Aorta (tissue), 5 donors: Measurements from ENCODE around the gene MYO9A. TPM values are rescaled to one million over a fixed set of nuclear protein-coding genes. Genes with fewer than 3 reads are reported as not detected.
A peak's percentile ranks its signal among the peaks of the same experiment; 100 is the strongest.

Experiments used
- ATAC-seq: fragments of 200-7000 bp; cut with Tn5 transposase; one replicate; pipeline ENCODE4 v1.9.1; 2022; ENCODE audit warnings: moderate library complexity; ENCODE audit not compliant: low FRiP score
- DNase-seq, 2 donors: peaks; one replicate each; pipeline ENCODE4 v3.0.0-alpha.2; 2020
- H3K27ac ChIP-seq, 2 donors: one replicate each; pipeline ENCODE4 v1.5.1; 2013; ENCODE audit warnings: low read length in 2 of 2, mild to moderate bottlenecking in 2 of 2, moderate library complexity in 2 of 2, control low read depth in 1 of 2, inconsistent platforms in 1 of 2, low read depth in 1 of 2
- H3K27me3 ChIP-seq, 2 donors: one replicate each; pipeline ENCODE4 v1.6.1; 2013; ENCODE audit warnings: control low read depth in 1 of 2, low read length in 1 of 2, mild to moderate bottlenecking in 1 of 2, moderate library complexity in 1 of 2; ENCODE audit not compliant: insufficient read depth in 2 of 2, control insufficient read depth in 1 of 2
- H3K36me3 ChIP-seq, 2 donors: one replicate each; pipeline ENCODE4 v1.6.1; 2013; ENCODE audit warnings: control low read depth in 1 of 2, low read length in 1 of 2, mild to moderate bottlenecking in 1 of 2; ENCODE audit not compliant: insufficient read depth in 2 of 2, control insufficient read depth in 1 of 2
- H3K4me1 ChIP-seq, 2 donors: one replicate each; pipeline ENCODE4 v1.6.1; 2013; ENCODE audit warnings: low read length in 2 of 2, control low read depth in 1 of 2, mild to moderate bottlenecking in 1 of 2, moderate library complexity in 1 of 2; ENCODE audit not compliant: insufficient read depth in 2 of 2, control insufficient read depth in 1 of 2
- H3K4me3 ChIP-seq, 2 donors: one replicate each; pipeline ENCODE4 v1.5.1; 2013; ENCODE audit warnings: low read length in 2 of 2, control low read depth in 1 of 2, mild to moderate bottlenecking in 1 of 2
- H3K9me3 ChIP-seq: one replicate; pipeline ENCODE4 v1.6.1; 2013; ENCODE audit warnings: mild to moderate bottlenecking, low read length; ENCODE audit not compliant: control insufficient read depth
- WGBS, 2 donors: extraction: QIAGEN DNeasy Blood & Tissue Kit; methylation state at CpG; one replicate each; pipeline ENCODE4 v1.1.7; 2013; 5-methylcytosine and 5-hydroxymethylcytosine counted together
- intact Hi-C, 2 donors: fragments of 100-400 bp; cut with DNase I; formaldehyde crosslinking; loops; one replicate each; pipeline versions ENCODE4 v1.14.2 to v1.15.0; 2022
- polyA plus RNA-seq, 2 donors: library from polyadenylated mRNA; stranded (reverse); fragments of 200-250 nt; gene quantifications; one replicate each; pipeline ENCODE4 v1.2.3, GENCODE V29; 2013
- total RNA-seq, 2 donors: library from RNA; stranded (reverse); fragmentation: NEBNext Ultra II Directional; extraction: Animal tissue kit (Norgen Biotek cat#: 25700); gene quantifications; one replicate each; pipeline ENCODE4 v1.2.1, GENCODE V29; 2021
- donor health status: healthy with polysubstance abuse.
- donor health status: Bipolar disorder and iron deficiency.
- donor health status: DM: no; HTN: no; CAD: no.
- donor health status: DM: no; HTN: no; CAD: no.
- donor health status: DM: yes; HTN: yes; CAD: no.

The MYO9A gene
- total and polyA plus RNA-seq, 4 donors = 4.9 to 93.7 (median 44.1) TPM

- H3K4me3 ChIP-seq = no peak overlapping the region
- no peaks in the 10 kb centered on the region for H3K4me1 ChIP-seq
- no peak for ATAC-seq
- no peaks in the 10 kb centered on the region for H3K9me3 ChIP-seq
- intact Hi-C loops = no loop called here
- H3K36me3 ChIP-seq = no peaks in the 10 kb centered on the region
- H3K27me3 ChIP-seq = no peaks in the 10 kb centered on the region
- no peak overlapping the region for H3K27ac ChIP-seq
- DNase-seq = peak in 1 of 2 donors; percentile 13
- 93 to 95% methylated on average over 5 of the region's 5 CpGs for WGBS, 2 donors
These were observed 42.8 kb upstream of the MYO9A start for GRCh38 chr15:72160696-72161245.

GRCh38 chr15:72156928-72157327, 39.0 kb upstream of the MYO9A start:
- H3K4me3 ChIP-seq = no peak overlapping the region
- ATAC-seq (no peak), DNase-seq (no peak)
- no peak overlapping the region for H3K27ac ChIP-seq
- H3K4me1 ChIP-seq = no peaks in the 10 kb centered on the region
- intact Hi-C loops = loop anchor here in 1 of 2 donors (5.0 kb wide), 1 partner anchor 415 kb away; no protein-coding TSS in a partner anchor
- no peaks in the 10 kb centered on the region for H3K36me3 ChIP-seq
- H3K9me3 ChIP-seq = no peaks in the 10 kb centered on the region
- WGBS, 2 donors = 90 to 93% methylated on average over 2 of the region's 2 CpGs
- no peaks in the 10 kb centered on the region for H3K27me3 ChIP-seq

GRCh38 chr15:72155635-72156616, 38.0 kb upstream of the MYO9A start:
- H3K27me3 ChIP-seq = no peaks in the 10 kb centered on the region
- no peaks in the 10 kb centered on the region for H3K4me1 ChIP-seq
- no peaks in the 10 kb centered on the region for H3K9me3 ChIP-seq
- H3K27ac ChIP-seq = peak overlapping the region in 1 of 2 donors; percentile 88
- H3K4me3 ChIP-seq = peak overlapping the region; percentile 47 to 54
- DNase-seq (peak; percentile 91 to 95), ATAC-seq (peak; percentile 92)
- WGBS, 2 donors = 1 to 2% methylated on average over 19 of the region's 19 CpGs
- H3K36me3 ChIP-seq = no peaks in the 10 kb centered on the region
- intact Hi-C loops = loop anchor here (2.0 to 5.0 kb wide), 3 partner anchors 37 to 414 kb away; partner anchors contain the start of genes MYO9A (in 1 of the 2) and SENP8 (in 1 of the 2)

GRCh38 chr15:72155003-72155621, 37.2 kb upstream of the MYO9A start:
- intact Hi-C loops = loop anchor here (2.0 to 5.0 kb wide), 3 partner anchors 36 to 413 kb away; partner anchors contain the start of genes MYO9A (in 1 of the 2) and SENP8 (in 1 of the 2)
- H3K27me3 ChIP-seq = no peaks in the 10 kb centered on the region
- ATAC-seq (peak; percentile 72), DNase-seq (peak; percentile 90 to 92)
- H3K9me3 ChIP-seq = no peaks in the 10 kb centered on the region
- H3K36me3 ChIP-seq = no peaks in the 10 kb centered on the region
- H3K4me1 ChIP-seq = no peaks in the 10 kb centered on the region
- peak overlapping the region; percentile 47 to 54 for H3K4me3 ChIP-seq
- 1 to 3% methylated on average over 14 of the region's 14 CpGs for WGBS, 2 donors
- peak overlapping the region in 1 of 2 donors; percentile 88 for H3K27ac ChIP-seq

GRCh38 chr15:72154316-72154715, 36.4 kb upstream of the MYO9A start:
- intact Hi-C loops = loop anchor here in 1 of 2 donors (2.0 kb wide), 2 partner anchors 36 to 410 kb away; partner anchors contain the start of genes MYO9A and SENP8
- ATAC-seq = no peak
- no peaks in the 10 kb centered on the region for H3K4me1 ChIP-seq
- no peaks in the 10 kb centered on the region for H3K27me3 ChIP-seq
- no peak overlapping the region for H3K27ac ChIP-seq
- no peaks in the 10 kb centered on the region for H3K36me3 ChIP-seq
- 94 to 95% methylated on average over 7 of the region's 7 CpGs for WGBS, 2 donors
- H3K9me3 ChIP-seq = no peaks in the 10 kb centered on the region
- no peak for DNase-seq
- H3K4me3 ChIP-seq = no peak overlapping the region

- Histone ChIP-seq H3K9me3 (no peaks in the 10 kb centered on the region), H3K4me3 (no peak overlapping the region), H3K27me3 (no peaks in the 10 kb centered on the region), H3K27ac (no peak overlapping the region), H3K4me1 (no peaks in the 10 kb centered on the region), H3K36me3 (no peaks in the 10 kb centered on the region)
- DNase-seq (no peak), ATAC-seq (no peak)
- WGBS, 2 donors = 35 to 41% methylated on average over 5 of the region's 5 CpGs
- intact Hi-C loops = no loop called here
These were observed 35.5 kb upstream of the MYO9A start for GRCh38 chr15:72153269-72154000.

GRCh38 chr15:72147418-72147817, 29.5 kb upstream of the MYO9A start:
- no peaks in the 10 kb centered on the region for H3K27me3 ChIP-seq
- intact Hi-C loops = no loop called here
- H3K9me3 ChIP-seq = no peaks in the 10 kb centered on the region
- no peaks in the 10 kb centered on the region for H3K4me1 ChIP-seq
- WGBS, 2 donors = 82 to 83% methylated on average over 2 of the region's 2 CpGs
- DNase-seq (no peak), ATAC-seq (no peak)
- no peak overlapping the region for H3K27ac ChIP-seq
- no peaks in the 10 kb centered on the region for H3K36me3 ChIP-seq
- no peak overlapping the region for H3K4me3 ChIP-seq

GRCh38 chr15:72146934-72147333, 29.0 kb upstream of the MYO9A start:
- Histone ChIP-seq H3K9me3 (no peaks in the 10 kb centered on the region), H3K4me3 (no peak overlapping the region), H3K36me3 (no peaks in the 10 kb centered on the region), H3K27me3 (no peaks in the 10 kb centered on the region), H3K4me1 (no peaks in the 10 kb centered on the region), H3K27ac (no peak overlapping the region)
- ATAC-seq (no peak), DNase-seq (no peak)
- intact Hi-C loops = no loop called here
